ENCODE data around the gene HINFP. TPM values are rescaled to one million over a fixed set of nuclear protein-coding genes. Genes with fewer than 3 reads are reported as not detected.

The HINFP gene
- total RNA-seq, 1 experiment from 2014 or later: 38.1 TPM

DNA sequence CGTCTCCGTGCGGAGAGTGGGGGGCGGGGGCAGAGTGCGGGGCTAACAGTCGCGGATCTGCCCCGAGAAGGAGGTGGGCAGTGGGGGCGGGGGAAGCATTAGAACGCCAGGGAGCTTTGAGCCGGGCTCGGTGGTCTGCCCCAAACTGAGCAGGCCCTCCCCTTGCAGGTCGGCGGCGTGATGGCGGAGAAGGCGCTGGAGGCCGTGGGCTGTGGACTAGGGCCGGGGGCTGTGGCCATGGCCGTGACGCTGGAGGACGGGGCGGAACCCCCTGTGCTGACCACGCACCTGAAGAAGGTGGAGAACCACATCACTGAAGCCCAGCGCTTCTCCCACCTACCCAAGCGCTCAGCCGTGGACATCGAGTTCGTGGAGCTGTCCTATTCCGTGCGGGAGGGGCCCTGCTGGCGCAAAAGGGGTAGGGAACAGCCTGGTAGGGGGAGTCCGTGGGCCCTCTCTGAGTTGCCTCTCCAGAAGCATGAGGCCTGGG lies 28.5 kb downstream of the HINFP start:
- no peaks in the 10 kb centered on the region for H3K9me2 ChIP-seq (ENCODE audit: insufficient read depth)
- H4K20me1 ChIP-seq (ENCODE audit: insufficient read depth): no peaks in the 10 kb centered on the region
- H3K79me2 ChIP-seq (ENCODE audit: insufficient read depth, low read length): no peaks in the 10 kb centered on the region
- H3K36me3 ChIP-seq (ENCODE audit: control insufficient read depth in 1 of 2, insufficient read depth in 2 of 2, low read length in 2 of 2): no peaks in the 10 kb centered on the region
- H3K4me1 ChIP-seq (ENCODE audit: control insufficient read depth in 1 of 2, insufficient read depth in 2 of 2, low read length in 2 of 2): peaks cover 6 to 23% of the 10 kb centered on the region in 2 experiments; a peak in 3 of 4 replicates
- TF ChIP-seq RAD21 (IDR thresholded peaks at IDR 0.05; ENCODE audit: low read depth): no peak
- no peak for TF ChIP-seq TCF7L2 (IDR thresholded peaks at IDR 0.05; ENCODE audit: borderline replicate concordance, extremely low read depth, insufficient read depth, insufficient read length)
- TF ChIP-seq ATF3 (IDR thresholded peaks at IDR 0.05): no peak
- TF ChIP-seq FOSL1 (IDR thresholded peaks at IDR 0.05; ENCODE audit: low read depth): no peak
- no peak for TF ChIP-seq SRF (IDR thresholded peaks at IDR 0.05; ENCODE audit: low read depth)
- TF ChIP-seq EZH2 (IDR thresholded peaks at IDR 0.05): no peak
- TF ChIP-seq EGR1 (IDR thresholded peaks at IDR 0.05; ENCODE audit: low read depth): no peak
- no peak for TF ChIP-seq YY1 (IDR thresholded peaks at IDR 0.05; ENCODE audit: extremely low read depth, insufficient replicate concordance, low read depth, low read length)
- TF ChIP-seq, protein P1, sequence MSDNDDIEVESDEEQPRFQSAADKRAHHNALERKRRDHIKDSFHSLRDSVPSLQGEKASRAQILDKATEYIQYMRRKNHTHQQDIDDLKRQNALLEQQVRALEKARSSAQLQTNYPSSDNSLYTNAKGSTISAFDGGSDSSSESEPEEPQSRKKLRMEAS (IDR thresholded peaks at IDR 0.05): no peak
- TF ChIP-seq ZNF274 (IDR thresholded peaks at IDR 0.05; ENCODE audit: low read depth, low read length): no peak
- no peak for TF ChIP-seq SP1 (IDR thresholded peaks at IDR 0.05; ENCODE audit: low read depth)
- TF ChIP-seq CEBPB (IDR thresholded peaks at IDR 0.05; ENCODE audit: low read depth): no peak
- TF ChIP-seq, protein P2, sequence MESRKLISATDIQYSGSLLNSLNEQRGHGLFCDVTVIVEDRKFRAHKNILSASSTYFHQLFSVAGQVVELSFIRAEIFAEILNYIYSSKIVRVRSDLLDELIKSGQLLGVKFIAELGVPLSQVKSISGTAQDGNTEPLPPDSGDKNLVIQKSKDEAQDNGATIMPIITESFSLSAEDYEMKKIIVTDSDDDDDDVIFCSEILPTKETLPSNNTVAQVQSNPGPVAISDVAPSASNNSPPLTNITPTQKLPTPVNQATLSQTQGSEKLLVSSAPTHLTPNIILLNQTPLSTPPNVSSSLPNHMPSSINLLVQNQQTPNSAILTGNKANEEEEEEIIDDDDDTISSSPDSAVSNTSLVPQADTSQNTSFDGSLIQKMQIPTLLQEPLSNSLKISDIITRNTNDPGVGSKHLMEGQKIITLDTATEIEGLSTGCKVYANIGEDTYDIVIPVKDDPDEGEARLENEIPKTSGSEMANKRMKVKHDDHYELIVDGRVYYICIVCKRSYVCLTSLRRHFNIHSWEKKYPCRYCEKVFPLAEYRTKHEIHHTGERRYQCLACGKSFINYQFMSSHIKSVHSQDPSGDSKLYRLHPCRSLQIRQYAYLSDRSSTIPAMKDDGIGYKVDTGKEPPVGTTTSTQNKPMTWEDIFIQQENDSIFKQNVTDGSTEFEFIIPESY (IDR thresholded peaks at IDR 0.05; ENCODE audit: extremely low read depth, insufficient replicate concordance, low read length): no peak
- intact Hi-C loops (cut with micrococcal nuclease): loop anchor here (5.0 kb wide), 1 partner anchor 322 kb away; no protein-coding TSS in a partner anchor
- ATAC-seq (no peak), DNase-seq (ENCODE audit: low read depth, low spot score) (no peak)
- no peaks in the 10 kb centered on the region for H3K9me3 ChIP-seq (ENCODE audit: control insufficient read depth in 1 of 2, insufficient read depth in 1 of 2, low read depth in 1 of 2, low read length in 2 of 2)
- H3K9ac ChIP-seq (ENCODE audit: low read length): peak overlapping the region; percentile 61; the same call in 1 of the 2 replicates
- no TSS peak for BruUV-seq (replicated peaks)
- RAD21 ChIA-PET (ENCODE audit: low non-redundant PET in 1 of 2, low total read pairs in 2 of 2, uncharacterized antibody in 2 of 2, unreplicated experiment in 2 of 2): no interaction called here
- H3K27ac ChIP-seq (ENCODE audit: low read depth, low read length): no peak overlapping the region
- CTCF ChIA-PET: no interaction called here
- peak overlapping the region; percentile 48 to 72 for H3K4me3 ChIP-seq (replicated peaks in 1 of 2; ENCODE audit: low read depth in 1 of 2, low read length in 2 of 2)
- POLR2A ChIA-PET: no interaction called here
- H3K27me3 ChIP-seq (ENCODE audit: insufficient read depth, low read length): no peaks in the 10 kb centered on the region
- H3K4me2 ChIP-seq (ENCODE audit: low read length): peak overlapping the region; percentile 97
- no peak overlapping the region for H2AFZ ChIP-seq (ENCODE audit: low read depth, low read length, poor library complexity, severe bottlenecking)

All from HCT116 (cell line).